Endodermal cell (in vitro differentiated cells): Measurements from ENCODE around the gene STIM1. TPM values are rescaled to one million over a fixed set of nuclear protein-coding genes. Genes with fewer than 3 reads are reported as not detected.

Experiments used
- DNase-seq: peaks from one replicate; pipeline ENCODE4 v3.0.0-alpha.2; 2017
- H3K27ac ChIP-seq: 2 replicates; pipeline ENCODE4 v1.5.1; 2013; ENCODE audit warnings: mild to moderate bottlenecking, low read depth, low read length, moderate library complexity
- H3K27me3 ChIP-seq: 2 replicates; pipeline ENCODE4 v1.6.1; 2013; ENCODE audit warnings: mild to moderate bottlenecking, low read length, moderate library complexity; ENCODE audit not compliant: insufficient read depth, control insufficient read depth, poor library complexity, severe bottlenecking
- H3K36me3 ChIP-seq: 2 replicates; pipeline ENCODE4 v1.7.0; 2013; ENCODE audit warnings: mild to moderate bottlenecking, low read length, moderate library complexity; ENCODE audit not compliant: control insufficient read depth, insufficient read depth
- H3K4me1 ChIP-seq: one replicate; pipeline ENCODE4 v1.7.0; 2013; ENCODE audit warnings: low read length; ENCODE audit not compliant: control insufficient read depth, insufficient read depth
- H3K4me3 ChIP-seq: 2 replicates; pipeline ENCODE4 v1.5.1; 2013; ENCODE audit warnings: mild to moderate bottlenecking, low read length, moderate library complexity
- H3K9ac ChIP-seq: 2 replicates; pipeline ENCODE4 v1.6.1; 2013; ENCODE audit warnings: mild to moderate bottlenecking, low read length, moderate library complexity; ENCODE audit not compliant: poor library complexity, severe bottlenecking; ENCODE audit errors: extremely low read depth
- H3K9me3 ChIP-seq: 2 replicates; pipeline ENCODE4 v1.6.1; 2013; ENCODE audit warnings: mild to moderate bottlenecking, low read length, moderate library complexity; ENCODE audit not compliant: control insufficient read depth
- H3K27ac Mint-ChIP-seq: 2 replicates; pipeline ENCODE4 v1.8.0; 2020; ENCODE audit warnings: mixed read lengths
- H3K27me3 Mint-ChIP-seq: 2 replicates; pipeline ENCODE4 v1.8.0; 2021; ENCODE audit warnings: mild to moderate bottlenecking, mixed read lengths; ENCODE audit not compliant: insufficient read depth
- H3K36me3 Mint-ChIP-seq: 2 replicates; pipeline ENCODE4 v1.8.0; 2020; ENCODE audit warnings: low read depth, mixed read lengths
- H3K4me1 Mint-ChIP-seq: 2 replicates; pipeline ENCODE4 v1.8.0; 2020; ENCODE audit warnings: mixed read lengths
- H3K4me3 Mint-ChIP-seq: 2 replicates; pipeline ENCODE4 v1.8.0; 2020; ENCODE audit warnings: mild to moderate bottlenecking, moderate library complexity, mixed read lengths
- H3K9me3 Mint-ChIP-seq: 2 replicates; pipeline ENCODE4 v1.8.0; 2020; ENCODE audit warnings: mild to moderate bottlenecking, mixed read lengths
- WGBS, 2 experiments: methylation state at CpG; one replicate each; pipeline versions ENCODE4 v1.1.5 to v1.1.7; 2013; ENCODE audit warnings: missing lambda C conversion rate in 2 of 2, mixed read lengths in 1 of 2; ENCODE audit not compliant: insufficient coverage in 1 of 2, insufficient read length in 1 of 2; 5-methylcytosine and 5-hydroxymethylcytosine counted together
- total RNA-seq, 2 donors: library from RNA; stranded (reverse); fragmentation: NEBNext Ultra II Directional in 1 of 2; extraction: Animal tissue kit (Norgen Biotek cat#: 25700) in 1 of 2; gene quantifications; 2 replicates in 1 of 2; 3 replicates in 1 of 2; pipeline ENCODE4 v1.2.1, GENCODE V29; 2021
- TF ChIP-seq, protein P1 (sequence below): fragments of 200-600 bp; sonication (generic); conservative IDR thresholded peaks from 2 replicates; pipeline ENCODE4 v1.5.0; 2021; ENCODE audit warnings: antibody characterized with exemption, mild to moderate bottlenecking

The STIM1 gene
- total RNA-seq, 2 donors from 2014 or later: 20.9 to 27.9 TPM

DNA sequence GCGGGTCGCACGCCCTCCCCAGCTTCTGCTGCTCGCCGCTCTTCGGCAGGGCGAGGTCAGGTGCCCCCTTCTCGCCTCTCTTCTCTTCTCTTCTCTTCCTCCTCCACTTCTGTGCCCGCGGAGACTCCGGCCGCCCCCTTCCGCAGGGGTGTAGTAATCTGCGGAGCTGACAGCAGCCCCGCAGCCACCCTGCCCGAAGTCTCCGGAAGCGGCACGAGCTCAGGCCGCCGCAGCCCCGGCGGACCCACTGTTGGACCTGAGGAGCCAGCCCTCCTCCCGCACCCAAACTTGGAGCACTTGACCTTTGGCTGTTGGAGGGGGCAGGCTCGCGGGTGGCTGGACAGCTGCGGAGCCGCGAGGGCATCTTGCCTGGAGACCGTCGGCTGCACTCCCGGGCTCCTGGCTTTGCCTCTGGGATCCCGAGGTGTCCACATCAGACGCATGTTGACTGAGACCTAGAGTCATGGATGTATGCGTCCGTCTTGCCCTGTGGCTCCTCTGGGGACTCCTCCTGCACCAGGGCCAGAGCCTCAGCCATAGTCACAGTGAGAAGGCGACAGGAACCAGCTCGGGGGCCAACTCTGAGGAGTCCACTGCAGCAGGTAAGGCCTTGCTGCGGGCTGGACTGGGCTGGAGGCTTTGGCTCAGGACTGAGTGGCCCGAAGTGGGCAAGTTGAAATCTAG, 486 bp downstream of the STIM1 start:
- Mint-ChIP-seq H3K4me3 (peak overlapping the region; percentile 79), H3K36me3 (no peaks in the 10 kb centered on the region), H3K9me3 (no peaks in the 10 kb centered on the region), H3K27ac (peak overlapping the region; percentile 61), H3K4me1 (peaks cover 23% of the 10 kb centered on the region), H3K27me3 (no peaks in the 10 kb centered on the region)
- Histone ChIP-seq H3K4me3 (peak overlapping the region; percentile 81), H3K9me3 (no peaks in the 10 kb centered on the region), H3K36me3 (no peaks in the 10 kb centered on the region), H3K27me3 (no peaks in the 10 kb centered on the region), H3K9ac (no peak overlapping the region), H3K4me1 (peaks cover 7% of the 10 kb centered on the region), H3K27ac (no peak overlapping the region)
- TF ChIP-seq, protein P1, sequence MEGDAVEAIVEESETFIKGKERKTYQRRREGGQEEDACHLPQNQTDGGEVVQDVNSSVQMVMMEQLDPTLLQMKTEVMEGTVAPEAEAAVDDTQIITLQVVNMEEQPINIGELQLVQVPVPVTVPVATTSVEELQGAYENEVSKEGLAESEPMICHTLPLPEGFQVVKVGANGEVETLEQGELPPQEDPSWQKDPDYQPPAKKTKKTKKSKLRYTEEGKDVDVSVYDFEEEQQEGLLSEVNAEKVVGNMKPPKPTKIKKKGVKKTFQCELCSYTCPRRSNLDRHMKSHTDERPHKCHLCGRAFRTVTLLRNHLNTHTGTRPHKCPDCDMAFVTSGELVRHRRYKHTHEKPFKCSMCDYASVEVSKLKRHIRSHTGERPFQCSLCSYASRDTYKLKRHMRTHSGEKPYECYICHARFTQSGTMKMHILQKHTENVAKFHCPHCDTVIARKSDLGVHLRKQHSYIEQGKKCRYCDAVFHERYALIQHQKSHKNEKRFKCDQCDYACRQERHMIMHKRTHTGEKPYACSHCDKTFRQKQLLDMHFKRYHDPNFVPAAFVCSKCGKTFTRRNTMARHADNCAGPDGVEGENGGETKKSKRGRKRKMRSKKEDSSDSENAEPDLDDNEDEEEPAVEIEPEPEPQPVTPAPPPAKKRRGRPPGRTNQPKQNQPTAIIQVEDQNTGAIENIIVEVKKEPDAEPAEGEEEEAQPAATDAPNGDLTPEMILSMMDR: no peak
- WGBS, 2 experiments: 14 to 16% methylated on average over 6 to 40 of the region's 40 CpGs
- DNase-seq: peak; percentile 82

DNA sequence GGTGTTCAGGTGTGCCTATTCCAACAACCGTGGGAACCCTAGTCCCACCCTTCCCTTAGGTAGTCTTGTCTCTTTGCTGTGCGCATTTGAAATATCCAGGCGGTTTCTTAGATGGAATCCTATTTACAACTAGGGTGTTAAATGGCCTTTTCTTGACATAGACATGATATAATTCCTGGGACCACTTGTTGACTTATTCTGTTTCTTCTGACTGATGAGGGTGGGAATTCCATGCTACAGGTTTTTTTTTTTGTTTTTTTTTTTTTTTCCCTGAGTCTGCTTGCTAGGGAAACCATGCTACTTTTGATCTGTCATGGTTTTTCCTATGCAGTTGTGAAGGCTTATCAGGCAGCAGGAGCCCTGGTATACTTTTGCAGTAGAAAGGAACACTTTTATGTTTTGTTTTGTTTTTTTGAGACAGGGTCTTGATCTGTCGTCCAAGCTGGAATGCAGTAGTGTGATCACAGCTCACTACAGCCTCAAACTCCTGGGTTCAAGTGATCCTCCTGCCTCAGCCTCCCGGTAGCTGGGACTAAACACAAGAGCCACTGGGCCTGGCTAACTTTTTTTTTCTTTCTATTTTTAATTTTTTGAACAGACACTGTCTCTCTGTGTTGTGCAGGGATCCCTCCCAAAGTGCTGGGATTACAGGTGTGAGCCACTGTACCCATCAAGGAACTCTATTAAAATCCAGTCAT, 1.5 kb downstream of the STIM1 start:
- H3K9me3 Mint-ChIP-seq: no peaks in the 10 kb centered on the region
- H3K4me3 Mint-ChIP-seq: peak overlapping the region; percentile 79
- H3K27ac Mint-ChIP-seq: no peak overlapping the region
- no peaks in the 10 kb centered on the region for H3K36me3 ChIP-seq
- no peak for DNase-seq
- no peaks in the 10 kb centered on the region for H3K9me3 ChIP-seq
- no peaks in the 10 kb centered on the region for H3K27me3 Mint-ChIP-seq
- H3K4me3 ChIP-seq: peak overlapping the region; percentile 81
- 79 to 90% methylated on average over 5 of the region's 5 CpGs for WGBS, 2 experiments
- TF ChIP-seq, protein P1: no peak
- peaks cover 7% of the 10 kb centered on the region for H3K4me1 ChIP-seq
- no peak overlapping the region for H3K9ac ChIP-seq
- no peaks in the 10 kb centered on the region for H3K27me3 ChIP-seq
- H3K36me3 Mint-ChIP-seq: no peaks in the 10 kb centered on the region
- peaks cover 28% of the 10 kb centered on the region for H3K4me1 Mint-ChIP-seq
- no peak overlapping the region for H3K27ac ChIP-seq

DNA sequence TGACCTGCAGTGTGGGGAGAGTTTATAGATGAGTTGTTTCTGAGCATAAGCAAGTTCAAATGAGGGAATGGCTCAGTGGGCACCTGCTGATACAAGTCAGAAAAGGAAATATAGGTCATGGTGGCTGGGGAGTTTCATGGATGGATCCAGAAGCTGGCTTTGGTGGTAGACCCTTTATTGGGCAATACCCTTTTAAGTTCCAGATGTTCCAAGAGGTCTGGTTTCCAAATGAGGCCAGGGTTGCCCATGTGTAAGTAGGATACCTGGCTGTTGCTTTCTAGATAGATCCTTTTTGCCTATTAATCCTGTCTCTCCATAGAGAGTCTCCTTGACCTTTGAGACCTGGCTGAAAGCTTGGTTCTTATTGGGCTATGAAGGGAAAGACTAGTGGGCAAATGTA, 2.2 kb downstream of the STIM1 start:
- no peaks in the 10 kb centered on the region for H3K36me3 Mint-ChIP-seq
- TF ChIP-seq, protein P1: no peak
- no peak overlapping the region for H3K4me3 Mint-ChIP-seq
- H3K27ac Mint-ChIP-seq: no peak overlapping the region
- no peaks in the 10 kb centered on the region for H3K9me3 Mint-ChIP-seq
- Histone ChIP-seq H3K27me3 (no peaks in the 10 kb centered on the region), H3K4me3 (no peak overlapping the region), H3K27ac (no peak overlapping the region), H3K4me1 (peaks cover 7% of the 10 kb centered on the region), H3K9ac (no peak overlapping the region), H3K9me3 (no peaks in the 10 kb centered on the region), H3K36me3 (no peaks in the 10 kb centered on the region)
- no peak for DNase-seq
- no peaks in the 10 kb centered on the region for H3K27me3 Mint-ChIP-seq
- H3K4me1 Mint-ChIP-seq: peaks cover 28% of the 10 kb centered on the region
